GM12873 (cell line): Measurements from ENCODE around the gene PARL.

Experiments
- TF ChIP-seq, protein P1 (sequence below): IDR thresholded peaks from 2 replicates; pipeline ENCODE4 v1.5.1; 2012; ENCODE audit warnings: low read depth, mild to moderate bottlenecking, moderate library complexity, low read length, control low read depth; ENCODE audit not compliant: insufficient read depth; ENCODE audit errors: missing control alignments

Gene PARL

DNA sequence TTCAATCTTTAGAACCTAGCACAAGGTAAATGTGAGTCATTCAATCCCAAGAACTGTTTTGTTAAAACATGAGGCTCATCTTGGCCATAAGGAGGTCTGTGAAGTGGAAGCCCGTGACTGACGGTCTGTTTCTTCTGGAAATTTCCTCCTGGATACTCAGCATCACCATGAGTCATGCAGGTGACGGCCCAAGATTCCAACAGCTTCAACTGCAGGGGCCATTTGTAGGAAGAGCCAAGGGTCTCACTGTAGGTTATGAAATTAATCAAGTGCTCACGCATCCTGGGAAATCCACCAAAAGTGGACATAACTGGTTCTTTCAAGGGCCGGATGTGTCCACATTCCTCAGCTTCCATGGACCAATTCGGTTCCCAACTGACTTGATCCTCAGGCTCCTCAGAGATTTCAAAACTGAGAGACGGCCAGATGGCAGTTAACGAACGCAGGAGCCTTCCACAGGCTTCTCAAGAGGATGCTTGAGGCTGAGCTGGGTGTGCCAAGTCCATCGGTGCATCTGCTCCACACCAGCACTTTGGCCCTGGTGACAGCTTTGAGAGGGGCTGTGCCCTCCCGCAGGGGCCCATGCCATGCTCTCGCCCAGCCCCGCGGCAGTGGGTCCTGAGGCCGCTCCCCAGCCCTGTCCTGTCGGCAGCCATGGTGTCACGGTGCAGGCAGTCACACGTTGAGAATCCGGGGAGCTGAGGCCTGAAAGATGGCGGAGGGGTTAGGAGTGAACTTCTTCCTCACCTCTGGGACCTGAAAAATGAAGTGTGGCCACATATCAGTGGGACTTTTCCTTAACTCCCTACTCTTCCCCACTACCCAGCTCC lies 67.8 kb downstream of the PARL start:
- TF ChIP-seq, protein P1, sequence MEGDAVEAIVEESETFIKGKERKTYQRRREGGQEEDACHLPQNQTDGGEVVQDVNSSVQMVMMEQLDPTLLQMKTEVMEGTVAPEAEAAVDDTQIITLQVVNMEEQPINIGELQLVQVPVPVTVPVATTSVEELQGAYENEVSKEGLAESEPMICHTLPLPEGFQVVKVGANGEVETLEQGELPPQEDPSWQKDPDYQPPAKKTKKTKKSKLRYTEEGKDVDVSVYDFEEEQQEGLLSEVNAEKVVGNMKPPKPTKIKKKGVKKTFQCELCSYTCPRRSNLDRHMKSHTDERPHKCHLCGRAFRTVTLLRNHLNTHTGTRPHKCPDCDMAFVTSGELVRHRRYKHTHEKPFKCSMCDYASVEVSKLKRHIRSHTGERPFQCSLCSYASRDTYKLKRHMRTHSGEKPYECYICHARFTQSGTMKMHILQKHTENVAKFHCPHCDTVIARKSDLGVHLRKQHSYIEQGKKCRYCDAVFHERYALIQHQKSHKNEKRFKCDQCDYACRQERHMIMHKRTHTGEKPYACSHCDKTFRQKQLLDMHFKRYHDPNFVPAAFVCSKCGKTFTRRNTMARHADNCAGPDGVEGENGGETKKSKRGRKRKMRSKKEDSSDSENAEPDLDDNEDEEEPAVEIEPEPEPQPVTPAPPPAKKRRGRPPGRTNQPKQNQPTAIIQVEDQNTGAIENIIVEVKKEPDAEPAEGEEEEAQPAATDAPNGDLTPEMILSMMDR, result no peak

DNA sequence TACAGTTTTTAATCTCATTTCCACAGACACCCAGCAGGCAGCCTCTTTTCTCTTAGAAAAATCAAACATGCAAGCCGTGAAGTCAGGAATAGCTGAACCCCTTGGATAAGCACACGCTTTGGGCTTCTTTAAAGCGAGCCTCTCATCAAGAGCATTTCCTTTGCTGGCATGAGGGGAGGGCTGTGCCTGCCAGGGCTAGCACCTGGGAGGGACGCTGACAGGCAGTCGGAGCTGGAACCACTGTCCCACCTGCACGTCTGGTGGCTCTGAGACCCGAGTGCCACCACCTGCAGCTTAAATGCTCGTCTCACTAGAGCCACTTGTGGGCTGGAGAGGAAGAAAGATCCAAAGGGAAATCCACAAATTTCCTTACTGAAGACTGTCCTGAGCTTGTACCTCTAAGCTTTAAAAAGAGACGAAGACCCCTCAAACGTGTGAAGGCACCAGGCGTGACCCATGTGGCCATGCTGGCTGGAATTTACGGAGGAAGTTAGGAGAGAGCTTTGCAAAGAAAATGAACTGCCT lies 68.7 kb downstream of the PARL start:
- TF ChIP-seq, protein P1, result no peak

DNA sequence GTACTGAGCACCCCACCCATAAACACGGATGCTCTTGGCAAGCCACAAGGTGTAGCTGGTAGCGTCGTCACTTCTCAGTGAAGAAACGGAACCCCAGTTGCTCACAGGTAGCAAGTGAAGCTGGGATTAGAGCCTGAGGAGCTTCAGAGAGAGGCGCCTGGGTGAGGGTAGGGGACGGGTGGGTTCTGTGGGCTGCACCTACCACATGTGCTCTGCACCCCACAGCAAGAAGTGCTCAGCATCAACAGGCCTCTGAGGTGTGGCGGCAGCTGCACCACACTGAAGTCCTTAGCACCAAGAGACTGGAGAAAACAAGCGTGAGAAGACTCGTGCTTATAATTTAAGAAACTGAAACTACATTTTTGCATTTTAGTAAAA lies 69.1 kb downstream of the PARL start:
- TF ChIP-seq, protein P1, result no peak

DNA sequence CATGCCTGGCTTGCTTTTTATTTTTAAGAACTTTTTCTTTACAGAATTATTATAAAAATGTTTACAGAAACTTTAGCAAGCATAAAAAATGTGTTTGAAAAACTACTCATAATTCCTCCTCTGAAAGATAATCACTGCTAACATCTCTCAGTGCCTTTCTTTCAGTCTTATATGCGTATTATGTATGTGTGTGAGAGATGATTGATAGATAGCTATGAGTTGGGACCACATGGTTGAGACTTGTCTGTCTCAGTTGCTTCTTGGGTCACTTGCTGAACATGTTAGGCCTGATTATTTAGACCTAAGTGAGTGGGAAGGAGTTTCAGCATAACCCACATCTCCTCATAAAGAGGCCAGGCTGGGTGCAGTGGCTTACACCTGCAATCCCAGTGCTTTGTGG lies 70.4 kb downstream of the PARL start:
- TF ChIP-seq, protein P1, result no peak

DNA sequence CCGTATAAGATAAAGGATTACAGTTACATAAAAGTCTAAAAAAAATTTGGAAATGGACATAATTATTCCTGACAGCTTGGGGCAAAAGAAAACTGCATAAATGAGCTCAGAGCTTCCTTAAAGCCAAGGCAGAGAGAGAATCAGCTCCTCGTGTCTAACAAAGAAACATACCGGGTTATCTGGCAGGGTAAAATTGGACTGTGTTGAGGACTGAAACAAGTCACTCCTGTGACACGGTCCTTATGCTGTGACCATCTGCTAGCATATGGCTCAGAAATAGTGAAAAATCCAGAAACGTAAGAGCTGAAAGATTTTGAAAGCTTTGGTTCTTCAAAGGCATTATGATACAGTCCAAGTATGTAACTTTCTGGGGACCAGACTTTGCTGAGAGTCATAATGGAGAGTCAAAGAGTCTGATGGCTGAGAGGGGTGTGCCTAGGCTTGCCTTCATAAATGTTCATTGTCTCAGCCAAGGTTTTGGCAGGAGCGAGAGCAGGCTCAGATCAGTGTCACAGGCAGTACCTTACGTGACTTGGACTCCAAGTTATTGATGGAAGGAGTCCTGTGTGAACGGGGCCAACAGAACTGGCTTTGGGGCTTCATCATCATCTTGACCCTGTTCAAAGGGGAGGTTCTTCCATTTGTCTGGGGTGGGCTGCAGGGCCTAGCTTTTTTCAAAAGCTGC lies 71.8 kb downstream of the PARL start:
- TF ChIP-seq, protein P1, result no peak

DNA sequence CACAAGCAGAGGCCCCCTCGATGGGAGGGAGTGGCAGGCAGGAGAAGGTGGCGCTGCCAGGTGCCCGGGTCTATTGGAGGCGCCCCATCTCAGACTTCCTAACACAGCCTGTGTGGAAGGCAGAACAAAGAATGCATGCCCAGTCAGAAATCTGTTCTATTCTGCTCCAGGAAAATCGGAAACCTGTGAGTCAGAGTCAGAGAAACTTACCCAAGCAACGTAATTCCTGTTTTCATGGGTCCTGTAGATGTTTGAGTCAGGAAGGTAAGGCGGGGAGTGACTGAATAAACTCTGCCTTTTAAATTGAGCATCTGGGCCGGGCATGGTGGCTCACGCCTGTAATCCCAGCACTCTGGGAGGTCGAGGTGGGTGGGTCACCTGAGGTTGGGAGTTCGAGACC lies 73.0 kb downstream of the PARL start:
- TF ChIP-seq, protein P1, result no peak
